Adrenal gland (tissue), 5 donors: Measurements from ENCODE around the gene DAPK3.

ENCODE experiments used
- POLR2A ChIP-seq, 2 donors: fragments of 450-650 bp; IDR thresholded peaks; one replicate each; pipeline ENCODE4 v1.6.1; 2017; ENCODE audit warnings: antibody characterized with exemption in 2 of 2, mild to moderate bottlenecking in 2 of 2, moderate library complexity in 1 of 2
- TF ChIP-seq, protein P1 (sequence below), 6 experiments: fragments of 450-650 bp in 4 of 6; fragments of 200-600 bp in 2 of 6; sonication (generic) in 1 of 6; IDR thresholded peaks; 1 replicate in 5 of 6; 2 replicates in 1 of 6; pipeline versions ENCODE4 v1.5.1 to v1.8.0; 2016 to 2021; ENCODE audit warnings: antibody characterized with exemption in 6 of 6, mild to moderate bottlenecking in 2 of 6, moderate library complexity in 1 of 6
- donor health status: DM: no; HTN: no; CAD: no.

GRCh38 chr19:4016486-4016885 lies 45.6 kb upstream of the DAPK3 start:
- TF ChIP-seq, protein P1, sequence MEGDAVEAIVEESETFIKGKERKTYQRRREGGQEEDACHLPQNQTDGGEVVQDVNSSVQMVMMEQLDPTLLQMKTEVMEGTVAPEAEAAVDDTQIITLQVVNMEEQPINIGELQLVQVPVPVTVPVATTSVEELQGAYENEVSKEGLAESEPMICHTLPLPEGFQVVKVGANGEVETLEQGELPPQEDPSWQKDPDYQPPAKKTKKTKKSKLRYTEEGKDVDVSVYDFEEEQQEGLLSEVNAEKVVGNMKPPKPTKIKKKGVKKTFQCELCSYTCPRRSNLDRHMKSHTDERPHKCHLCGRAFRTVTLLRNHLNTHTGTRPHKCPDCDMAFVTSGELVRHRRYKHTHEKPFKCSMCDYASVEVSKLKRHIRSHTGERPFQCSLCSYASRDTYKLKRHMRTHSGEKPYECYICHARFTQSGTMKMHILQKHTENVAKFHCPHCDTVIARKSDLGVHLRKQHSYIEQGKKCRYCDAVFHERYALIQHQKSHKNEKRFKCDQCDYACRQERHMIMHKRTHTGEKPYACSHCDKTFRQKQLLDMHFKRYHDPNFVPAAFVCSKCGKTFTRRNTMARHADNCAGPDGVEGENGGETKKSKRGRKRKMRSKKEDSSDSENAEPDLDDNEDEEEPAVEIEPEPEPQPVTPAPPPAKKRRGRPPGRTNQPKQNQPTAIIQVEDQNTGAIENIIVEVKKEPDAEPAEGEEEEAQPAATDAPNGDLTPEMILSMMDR (IDR thresholded peaks at IDR 0.05) = no peak
- no peak for TF ChIP-seq POLR2A (IDR thresholded peaks at IDR 0.05)
